Parathyroid adenoma (tissue), 2 donors: ENCODE data around the gene FUT7.

ENCODE experiments used
- H2AFZ ChIP-seq: fragments of 300-600 bp; sonication (generic); one replicate; pipeline ENCODE4 v1.7.0; 2017; ENCODE audit warnings: antibody characterized with exemption, mild to moderate bottlenecking
- H3K27ac ChIP-seq: fragments of 300-600 bp; sonication (generic); one replicate; pipeline ENCODE4 v1.7.0; 2017
- H3K27me3 ChIP-seq: fragments of 300-600 bp; sonication (generic); one replicate; pipeline ENCODE4 v1.7.0; 2017; ENCODE audit warnings: low read length; ENCODE audit not compliant: control insufficient read depth, insufficient read depth
- H3K36me3 ChIP-seq: fragments of 300-600 bp; sonication (generic); one replicate; pipeline ENCODE4 v1.7.0; 2017; ENCODE audit warnings: low read length; ENCODE audit not compliant: control insufficient read depth, insufficient read depth
- H3K4me1 ChIP-seq: fragments of 300-600 bp; sonication (generic); one replicate; pipeline ENCODE4 v1.7.0; 2017; ENCODE audit warnings: control low read depth
- H3K4me2 ChIP-seq: fragments of 300-600 bp; sonication (generic); one replicate; pipeline ENCODE4 v1.7.0; 2017; ENCODE audit warnings: low read length
- H3K4me3 ChIP-seq: fragments of 300-600 bp; sonication (generic); one replicate; pipeline ENCODE4 v1.7.0; 2017; ENCODE audit warnings: low read depth, low read length
- H3K79me2 ChIP-seq: fragments of 300-600 bp; sonication (generic); one replicate; pipeline ENCODE4 v1.7.0; 2017; ENCODE audit warnings: control low read depth
- H3K9ac ChIP-seq: fragments of 300-600 bp; sonication (generic); one replicate; pipeline ENCODE4 v1.7.0; 2017; ENCODE audit warnings: mild to moderate bottlenecking
- H3K9me3 ChIP-seq: fragments of 300-600 bp; sonication (generic); one replicate; pipeline ENCODE4 v1.7.0; 2017; ENCODE audit warnings: low read length; ENCODE audit not compliant: control insufficient read depth
- CTCF ChIP-seq: fragments of 300-600 bp; sonication (generic); IDR thresholded peaks from one replicate; pipeline ENCODE4 v1.7.0; 2017; ENCODE audit warnings: antibody characterized with exemption, mild to moderate bottlenecking
- donor health status: primary hyperparathyroidism.

The FUT7 gene

GRCh38 chr9:137077758-137078693, 46.1 kb upstream of the FUT7 start:
- no peaks in the 10 kb centered on the region for H3K36me3 ChIP-seq
- peak overlapping the region; percentile 37 for H3K9ac ChIP-seq
- peak overlapping the region; percentile 49 for H3K4me3 ChIP-seq
- no peaks in the 10 kb centered on the region for H3K9me3 ChIP-seq
- no peak overlapping the region for H3K27ac ChIP-seq
- no peak for TF ChIP-seq CTCF
- H3K79me2 ChIP-seq: no peaks in the 10 kb centered on the region
- peak overlapping the region; percentile 79 for H3K4me2 ChIP-seq
- H2AFZ ChIP-seq: no peak overlapping the region
- no peaks in the 10 kb centered on the region for H3K4me1 ChIP-seq
- H3K27me3 ChIP-seq: no peaks in the 10 kb centered on the region

- Histone ChIP-seq H3K27me3 (no peaks in the 10 kb centered on the region), H3K4me3 (peak within 1 kb of the TSS; percentile 49), H3K9ac (peak within 1 kb of the TSS; percentile 37), H3K4me2 (peak within 1 kb of the TSS; percentile 79), H3K9me3 (no peaks in the 10 kb centered on the region), H2AFZ (peak within 1 kb of the TSS; percentile 93), H3K79me2 (no peaks in the 10 kb centered on the region), H3K36me3 (no peaks in the 10 kb centered on the region), H3K27ac (peak within 1 kb of the TSS; percentile 51), H3K4me1 (no peaks in the 10 kb centered on the region)
- TF ChIP-seq CTCF: no peak
These were observed 45.3 kb upstream of the FUT7 start, which contains the start of gene UAP1L1 for GRCh38 chr9:137077010-137077747. TSS of gene UAP1L1 (plus strand) at chr9:137077517. CDS start at chr9:137077533, 16 bp downstream.

- Histone ChIP-seq H3K9me3 (no peaks in the 10 kb centered on the region), H3K9ac (no peak overlapping the region), H3K36me3 (no peaks in the 10 kb centered on the region), H3K4me1 (no peaks in the 10 kb centered on the region), H3K79me2 (no peaks in the 10 kb centered on the region), H3K4me3 (no peak overlapping the region), H3K27me3 (no peaks in the 10 kb centered on the region), H2AFZ (peak overlapping the region; percentile 93), H3K4me2 (peak overlapping the region; percentile 76), H3K27ac (peak overlapping the region; percentile 51)
- no peak for TF ChIP-seq CTCF
These were observed 44.7 kb upstream of the FUT7 start for GRCh38 chr9:137076636-137077009.

GRCh38 chr9:137075275-137075775, 43.4 kb upstream of the FUT7 start:
- no peaks in the 10 kb centered on the region for H3K36me3 ChIP-seq
- no peaks in the 10 kb centered on the region for H3K79me2 ChIP-seq
- no peak overlapping the region for H3K4me2 ChIP-seq
- TF ChIP-seq CTCF: no peak
- H3K4me3 ChIP-seq: no peak overlapping the region
- H3K4me1 ChIP-seq: peaks cover 2% of the 10 kb centered on the region
- H2AFZ ChIP-seq: no peak overlapping the region
- H3K9me3 ChIP-seq: no peaks in the 10 kb centered on the region
- no peaks in the 10 kb centered on the region for H3K27me3 ChIP-seq
- no peak overlapping the region for H3K27ac ChIP-seq
- H3K9ac ChIP-seq: no peak overlapping the region
